ENCODE results near the gene PCMTD2. TPM values are rescaled to one million over a fixed set of nuclear protein-coding genes. Genes with fewer than 3 reads are reported as not detected.
A peak's percentile ranks its signal among the peaks of the same experiment; 100 is the strongest.

The PCMTD2 gene
- total and polyA plus RNA-seq, 2 of the 13 experiments (the other 11 are each of a cell fraction or from before 2014, with no cell fraction given), result 47.0 to 76.9 TPM

DNA sequence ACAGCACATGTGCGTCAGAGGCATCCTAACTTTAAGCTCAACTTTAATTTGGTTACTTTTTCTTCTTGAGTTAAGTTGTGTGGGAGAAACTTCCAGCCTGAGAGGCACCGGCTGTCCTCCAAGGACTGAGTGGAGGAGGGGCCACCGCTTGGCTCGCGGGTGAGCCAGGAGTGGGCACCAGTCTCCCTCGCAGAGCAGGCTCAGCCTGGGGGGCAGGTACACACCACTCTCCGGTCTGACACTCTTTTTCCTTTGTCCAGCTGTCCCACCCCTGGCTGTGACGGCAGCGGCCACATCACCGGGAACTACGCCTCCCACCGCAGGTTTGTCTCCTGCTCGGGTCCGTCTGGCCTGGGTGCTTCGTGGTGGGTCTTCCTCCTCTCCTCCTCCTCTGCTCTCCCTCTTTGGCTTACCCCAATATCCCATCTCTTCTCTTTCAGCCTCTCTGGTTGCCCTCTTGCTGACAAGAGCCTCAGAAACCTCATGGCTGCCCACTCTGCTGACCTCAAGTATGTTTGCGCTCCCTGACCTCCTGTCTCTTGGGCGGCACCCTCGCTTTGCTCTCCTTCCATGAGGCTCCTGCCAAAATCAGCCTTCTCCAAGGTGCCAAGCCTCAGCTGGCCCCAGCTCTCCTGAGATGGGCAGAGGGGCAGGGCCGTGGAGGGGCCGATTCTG is 32.6 kb upstream of the PCMTD2 start (continued):
- TF ChIP-seq, protein P1, sequence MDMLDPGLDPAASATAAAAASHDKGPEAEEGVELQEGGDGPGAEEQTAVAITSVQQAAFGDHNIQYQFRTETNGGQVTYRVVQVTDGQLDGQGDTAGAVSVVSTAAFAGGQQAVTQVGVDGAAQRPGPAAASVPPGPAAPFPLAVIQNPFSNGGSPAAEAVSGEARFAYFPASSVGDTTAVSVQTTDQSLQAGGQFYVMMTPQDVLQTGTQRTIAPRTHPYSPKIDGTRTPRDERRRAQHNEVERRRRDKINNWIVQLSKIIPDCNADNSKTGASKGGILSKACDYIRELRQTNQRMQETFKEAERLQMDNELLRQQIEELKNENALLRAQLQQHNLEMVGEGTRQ (IDR thresholded peaks at IDR 0.05; ENCODE audit: low read depth, low read length), result no peak
- TF ChIP-seq, protein P1 (CRISPR knock-in tag; IDR thresholded peaks at IDR 0.05; ENCODE audit: borderline replicate concordance), result no peak
- no peak for TF ChIP-seq MAFG (CRISPR knock-in tag; IDR thresholded peaks at IDR 0.05)
- no peak for TF ChIP-seq RBFOX2 (IDR thresholded peaks at IDR 0.05; ENCODE audit: low read depth, low read length)
- TF ChIP-seq ISX (CRISPR knock-in tag; conservative IDR thresholded peaks at IDR 0.05), result no peak
- no peak for TF ChIP-seq ZNF841 (CRISPR knock-in tag; IDR thresholded peaks at IDR 0.05; ENCODE audit: borderline replicate concordance)
- TF ChIP-seq, protein P2, sequence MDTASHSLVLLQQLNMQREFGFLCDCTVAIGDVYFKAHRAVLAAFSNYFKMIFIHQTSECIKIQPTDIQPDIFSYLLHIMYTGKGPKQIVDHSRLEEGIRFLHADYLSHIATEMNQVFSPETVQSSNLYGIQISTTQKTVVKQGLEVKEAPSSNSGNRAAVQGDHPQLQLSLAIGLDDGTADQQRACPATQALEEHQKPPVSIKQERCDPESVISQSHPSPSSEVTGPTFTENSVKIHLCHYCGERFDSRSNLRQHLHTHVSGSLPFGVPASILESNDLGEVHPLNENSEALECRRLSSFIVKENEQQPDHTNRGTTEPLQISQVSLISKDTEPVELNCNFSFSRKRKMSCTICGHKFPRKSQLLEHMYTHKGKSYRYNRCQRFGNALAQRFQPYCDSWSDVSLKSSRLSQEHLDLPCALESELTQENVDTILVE (CRISPR knock-in tag; IDR thresholded peaks at IDR 0.05), result no peak
- no peak for TF ChIP-seq NR3C1 (CRISPR knock-in tag; IDR thresholded peaks at IDR 0.05)
- no peak for TF ChIP-seq ATAD3A (CRISPR knock-in tag; IDR thresholded peaks at IDR 0.05)
- TF ChIP-seq ZFP37 (CRISPR knock-in tag; IDR thresholded peaks at IDR 0.05; ENCODE audit: borderline replicate concordance), result peak; percentile 14; the same call in 1 of the 2 replicates
- TF ChIP-seq NFKB2 (CRISPR knock-in tag; IDR thresholded peaks at IDR 0.05; ENCODE audit: borderline replicate concordance), result no peak
- TF ChIP-seq WIZ (CRISPR knock-in tag; IDR thresholded peaks at IDR 0.05), result no peak
- no peak for TF ChIP-seq ZNF30 (CRISPR knock-in tag; IDR thresholded peaks at IDR 0.05)
- TF ChIP-seq AGO2 (optimal IDR thresholded peaks at IDR 0.05; ENCODE audit: low read depth, low read length), result no peak
- TF ChIP-seq HOXA5 (CRISPR knock-in tag; IDR thresholded peaks at IDR 0.05), result no peak
- TF ChIP-seq FOXK2 (IDR thresholded peaks at IDR 0.05), result no peak
- no peak for TF ChIP-seq TAF15 (IDR thresholded peaks at IDR 0.05; ENCODE audit: low read depth, low read length, poor library complexity, severe bottlenecking)
- TF ChIP-seq REXO4 (CRISPR knock-in tag; IDR thresholded peaks at IDR 0.05; ENCODE audit: borderline replicate concordance), result no peak
- no peak for TF ChIP-seq SIN3B (IDR thresholded peaks at IDR 0.05; ENCODE audit: low read length)
- TF ChIP-seq NCOR1 (IDR thresholded peaks at IDR 0.05; ENCODE audit: borderline replicate concordance, low read length), result no peak
- no peak for TF ChIP-seq SP5 (CRISPR knock-in tag; IDR thresholded peaks at IDR 0.05; ENCODE audit: borderline replicate concordance, low read depth)
- no peak for TF ChIP-seq ELF3 (CRISPR knock-in tag; IDR thresholded peaks at IDR 0.05)
- no peak for TF ChIP-seq ZNF256 (CRISPR knock-in tag; conservative IDR thresholded peaks at IDR 0.05)
- TF ChIP-seq ZNF263 (CRISPR knock-in tag; IDR thresholded peaks at IDR 0.05), result no peak
- TF ChIP-seq, protein P3, sequence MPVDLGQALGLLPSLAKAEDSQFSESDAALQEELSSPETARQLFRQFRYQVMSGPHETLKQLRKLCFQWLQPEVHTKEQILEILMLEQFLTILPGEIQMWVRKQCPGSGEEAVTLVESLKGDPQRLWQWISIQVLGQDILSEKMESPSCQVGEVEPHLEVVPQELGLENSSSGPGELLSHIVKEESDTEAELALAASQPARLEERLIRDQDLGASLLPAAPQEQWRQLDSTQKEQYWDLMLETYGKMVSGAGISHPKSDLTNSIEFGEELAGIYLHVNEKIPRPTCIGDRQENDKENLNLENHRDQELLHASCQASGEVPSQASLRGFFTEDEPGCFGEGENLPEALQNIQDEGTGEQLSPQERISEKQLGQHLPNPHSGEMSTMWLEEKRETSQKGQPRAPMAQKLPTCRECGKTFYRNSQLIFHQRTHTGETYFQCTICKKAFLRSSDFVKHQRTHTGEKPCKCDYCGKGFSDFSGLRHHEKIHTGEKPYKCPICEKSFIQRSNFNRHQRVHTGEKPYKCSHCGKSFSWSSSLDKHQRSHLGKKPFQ (CRISPR knock-in tag; IDR thresholded peaks at IDR 0.05; ENCODE audit: insufficient replicate concordance), result no peak
- TF ChIP-seq NAIF1 (CRISPR knock-in tag; IDR thresholded peaks at IDR 0.05; ENCODE audit: borderline replicate concordance), result no peak
